NCI-H1092 treated with DMSO at 0.1 percent for 48 hours (cell line): ENCODE data around the gene CDC42EP5.

Experiments
- DNase-seq: peaks from one replicate; lab custom pipeline; 2025; lab: John Stamatoyannopoulos, UW

The CDC42EP5 gene

GRCh38 chr19:54425382-54425723 is 47.7 kb downstream of the CDC42EP5 start:
- no peak for DNase-seq

- DNase-seq: no peak
Measured at GRCh38 chr19:54424660-54425381, 48.3 kb downstream of the CDC42EP5 start.

GRCh38 chr19:54424201-54424600 is 48.9 kb downstream of the CDC42EP5 start:
- no peak for DNase-seq

- no peak for DNase-seq
Measured at GRCh38 chr19:54422136-54422535, 51.0 kb downstream of the CDC42EP5 start.

- DNase-seq: no peak
Measured at GRCh38 chr19:54421521-54421920, 51.6 kb downstream of the CDC42EP5 start.

- DNase-seq: no peak
Measured at GRCh38 chr19:54421169-54421516, 52.0 kb downstream of the CDC42EP5 start.

GRCh38 chr19:54420383-54421168 is 52.5 kb downstream of the CDC42EP5 start:
- no peak for DNase-seq

GRCh38 chr19:54420068-54420382 is 53.1 kb downstream of the CDC42EP5 start:
- no peak for DNase-seq

- DNase-seq: no peak
Measured at GRCh38 chr19:54418930-54419800, 53.9 kb downstream of the CDC42EP5 start.

GRCh38 chr19:54418030-54418929 is 54.8 kb downstream of the CDC42EP5 start:
- DNase-seq: no peak

- DNase-seq: no peak
Measured at GRCh38 chr19:54416695-54417491, 56.2 kb downstream of the CDC42EP5 start.

GRCh38 chr19:54415901-54416673 is 57.0 kb downstream of the CDC42EP5 start:
- DNase-seq: no peak

- DNase-seq: no peak
Measured at GRCh38 chr19:54415208-54415900, 57.7 kb downstream of the CDC42EP5 start, which contains the start of gene TTYH1. TSS of gene TTYH1 (plus strand) at chr19:54415464. CDS start at chr19:54415553, 89 bp downstream.
